ENCODE measurements around the gene PHLDB3. TPM values are rescaled to one million over a fixed set of nuclear protein-coding genes. Genes with fewer than 3 reads are reported as not detected.

Gene PHLDB3
- polyA plus RNA-seq, 3 donors from 2014 or later: 0.51 to 3.2 (median 1.3) TPM

DNA sequence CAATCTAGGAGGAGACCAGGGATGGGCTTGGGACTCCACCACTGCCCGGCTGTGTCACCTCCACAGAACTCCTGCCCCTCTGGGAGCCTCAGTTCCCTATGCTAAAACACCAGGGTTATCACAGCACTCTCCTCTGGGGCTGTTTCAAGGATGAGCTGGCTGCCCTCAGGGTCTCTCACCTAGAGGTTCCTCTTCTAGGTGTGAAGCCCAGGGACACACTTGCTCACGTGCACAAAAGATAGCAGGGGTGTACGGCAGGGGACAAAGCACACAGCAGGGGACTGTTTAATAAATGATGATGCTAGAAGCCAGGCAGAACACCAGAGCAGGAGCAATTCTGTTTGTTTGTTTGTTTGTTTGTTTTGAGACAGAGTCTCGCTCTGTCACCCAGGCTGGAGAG lies 22.4 kb downstream of the PHLDB3 start:
- Mint-ChIP-seq H3K9me3 (no peaks in the 10 kb centered on the region), H3K27me3 (ENCODE audit: low read depth in 3 of 3) (peaks cover 0 to 1% (median 0%) of the 10 kb centered on the region in 3 donors), H3K27ac (no peak overlapping the region), H3K36me3 (peaks cover 0 to 8% (median 7%) of the 10 kb centered on the region in 3 donors), H3K4me1 (no peaks in the 10 kb centered on the region), H3K4me3 (no peak overlapping the region)
- no peak for DNase-seq

DNA sequence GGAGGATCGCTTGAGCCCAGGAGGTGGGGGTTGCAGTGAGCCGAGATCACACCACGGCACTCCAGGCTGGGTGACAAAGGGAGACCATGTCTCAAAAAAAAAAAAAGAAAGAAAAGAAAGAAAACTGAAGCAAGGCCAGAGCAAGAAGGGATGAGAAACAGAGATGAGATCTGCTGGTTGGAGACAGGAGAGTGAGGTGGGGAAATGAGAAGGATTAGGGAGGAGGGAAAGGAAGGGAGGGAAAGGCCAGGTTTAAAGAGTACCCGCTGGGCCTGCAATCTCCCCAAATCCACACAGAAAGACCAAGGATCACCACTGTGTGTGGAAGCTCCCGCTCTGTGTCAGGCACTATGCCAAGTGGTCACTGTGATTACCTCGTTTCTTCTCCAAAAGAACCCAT lies 22.8 kb downstream of the PHLDB3 start:
- Mint-ChIP-seq H3K9me3 (no peaks in the 10 kb centered on the region), H3K36me3 (peaks cover 0 to 8% (median 7%) of the 10 kb centered on the region in 3 donors), H3K27ac (peak overlapping the region in 3 of 6 donors; percentile 31 to 78 (median 40)), H3K4me3 (no peak overlapping the region), H3K4me1 (no peaks in the 10 kb centered on the region), H3K27me3 (ENCODE audit: low read depth in 3 of 3) (peaks cover 0 to 1% (median 0%) of the 10 kb centered on the region in 3 donors)
- DNase-seq: no peak

DNA sequence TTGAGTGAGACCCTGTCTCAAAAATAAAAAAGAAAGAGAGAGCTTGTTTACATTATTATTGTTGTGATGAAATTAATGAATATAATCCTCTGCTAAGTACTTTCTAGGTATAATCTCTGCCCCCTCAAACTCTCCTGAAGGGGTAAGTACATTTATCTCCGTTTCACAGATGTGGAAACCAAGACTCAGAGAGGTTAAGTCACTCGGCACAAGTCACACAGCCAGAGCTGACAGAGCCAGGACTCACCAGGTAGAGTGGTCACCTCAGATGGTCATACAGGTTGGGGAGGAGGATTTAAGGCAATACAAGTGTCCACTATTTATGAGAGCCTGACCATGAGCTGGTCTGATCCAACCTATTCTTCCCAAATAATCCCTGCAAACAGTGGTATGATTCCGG lies 24.0 kb downstream of the PHLDB3 start:
- Mint-ChIP-seq H3K27me3 (ENCODE audit: low read depth in 3 of 3) (peaks cover under 1 to 4% (median 2%) of the 10 kb centered on the region in 3 donors), H3K36me3 (peaks cover under 1 to 8% (median 8%) of the 10 kb centered on the region in 3 donors), H3K4me1 (peaks cover 3 to 7% of the 10 kb centered on the region in 2 donors), H3K9me3 (no peaks in the 10 kb centered on the region), H3K4me3 (no peak overlapping the region), H3K27ac (peak overlapping the region in 2 of 6 donors; percentile 21 to 37)
- no peak for DNase-seq

DNA sequence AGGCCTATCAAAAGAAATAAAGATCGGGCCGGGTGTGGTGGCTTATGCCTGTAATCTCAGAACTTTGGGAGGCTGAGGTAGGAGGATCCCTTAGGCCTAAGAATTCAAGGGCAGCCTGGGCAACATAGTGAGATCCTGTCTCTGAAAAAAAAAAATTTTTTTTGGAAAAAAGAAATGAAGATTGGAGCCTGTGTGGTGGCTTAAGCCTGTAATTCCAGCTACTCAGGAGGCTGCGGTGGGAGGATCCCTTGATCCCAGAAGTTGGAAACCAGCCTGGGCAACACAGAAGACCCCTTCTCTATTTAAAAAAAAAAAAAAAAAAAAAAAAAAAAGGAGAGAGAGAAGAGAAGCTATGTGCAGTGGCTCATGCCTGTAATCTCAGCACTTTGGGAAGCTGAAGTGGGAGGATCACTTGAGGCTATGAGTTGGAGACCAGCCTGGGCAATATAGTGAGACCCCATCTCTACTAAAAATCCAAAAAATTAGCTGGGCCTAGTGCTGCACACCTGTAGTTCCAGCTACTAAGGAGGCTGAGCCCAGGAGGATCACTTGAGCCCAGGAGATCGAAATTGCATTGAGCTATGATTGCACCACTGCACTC lies 24.5 kb downstream of the PHLDB3 start:
- no peak for DNase-seq
- peaks cover 3 to 10% (median 8%) of the 10 kb centered on the region in 3 donors for H3K36me3 Mint-ChIP-seq
- peak overlapping the region in 1 of 6 donors; percentile 37 for H3K27ac Mint-ChIP-seq
- H3K4me3 Mint-ChIP-seq: no peak overlapping the region
- peaks cover 7 to 12% of the 10 kb centered on the region in 2 donors for H3K4me1 Mint-ChIP-seq
- peaks cover 4 to 7% (median 6%) of the 10 kb centered on the region in 3 donors for H3K27me3 Mint-ChIP-seq (ENCODE audit: low read depth in 3 of 3)
- H3K9me3 Mint-ChIP-seq: no peaks in the 10 kb centered on the region

DNA sequence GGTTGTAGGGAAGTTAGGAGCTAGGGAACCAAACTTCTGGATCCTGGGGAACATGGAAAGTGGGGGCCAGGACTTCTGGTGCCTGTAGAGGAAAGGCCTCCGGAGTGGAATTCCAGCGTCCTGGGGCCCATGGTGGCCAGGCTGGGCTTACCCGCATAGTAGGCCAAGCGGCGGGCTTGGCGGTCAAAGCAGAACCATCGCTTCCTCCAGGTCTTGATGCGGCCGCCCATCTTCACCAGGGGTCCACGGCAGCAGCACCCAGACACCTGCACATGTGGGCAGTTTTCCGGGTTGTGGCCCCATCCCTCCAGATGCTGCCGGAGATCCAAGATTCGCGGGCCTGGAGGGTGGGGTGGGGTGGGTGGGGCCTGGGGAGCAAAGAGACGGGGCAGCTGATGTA lies 25.3 kb downstream of the PHLDB3 start:
- no peak for DNase-seq
- Mint-ChIP-seq H3K9me3 (no peaks in the 10 kb centered on the region), H3K4me1 (peaks cover 9 to 14% of the 10 kb centered on the region in 2 donors), H3K4me3 (no peak overlapping the region), H3K36me3 (peaks cover 3 to 10% (median 8%) of the 10 kb centered on the region in 3 donors), H3K27ac (no peak overlapping the region), H3K27me3 (ENCODE audit: low read depth in 3 of 3) (peaks cover 4 to 8% (median 7%) of the 10 kb centered on the region in 3 donors)

DNA sequence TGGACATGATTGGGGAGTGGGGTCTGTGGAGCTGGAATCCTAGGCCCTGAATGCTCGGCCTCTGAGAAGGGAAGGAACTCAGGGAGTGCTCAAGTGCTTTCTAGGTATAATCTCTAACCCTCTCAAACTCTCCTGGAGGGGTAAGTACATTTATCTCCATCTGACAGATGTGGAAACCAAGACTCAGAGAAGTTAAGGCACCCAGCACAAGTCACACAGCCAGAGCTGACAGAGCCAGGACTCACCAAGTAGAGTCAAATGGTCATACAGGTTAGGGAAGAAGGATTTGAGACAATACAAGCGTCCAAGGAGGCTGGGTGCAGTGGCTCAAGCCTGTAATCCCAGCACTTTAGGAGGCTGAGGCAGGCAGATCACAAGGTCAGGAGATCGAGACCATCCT lies 26.2 kb downstream of the PHLDB3 start:
- Mint-ChIP-seq H3K4me1 (peaks cover 9 to 14% of the 10 kb centered on the region in 2 donors), H3K9me3 (no peaks in the 10 kb centered on the region), H3K4me3 (no peak overlapping the region), H3K27ac (peak overlapping the region in 4 of 6 donors; percentile 46 to 86 (median 76)), H3K36me3 (peaks cover 3 to 10% (median 8%) of the 10 kb centered on the region in 3 donors), H3K27me3 (ENCODE audit: low read depth in 3 of 3) (peaks cover 5 to 9% (median 8%) of the 10 kb centered on the region in 3 donors)
- no peak for DNase-seq

DNA sequence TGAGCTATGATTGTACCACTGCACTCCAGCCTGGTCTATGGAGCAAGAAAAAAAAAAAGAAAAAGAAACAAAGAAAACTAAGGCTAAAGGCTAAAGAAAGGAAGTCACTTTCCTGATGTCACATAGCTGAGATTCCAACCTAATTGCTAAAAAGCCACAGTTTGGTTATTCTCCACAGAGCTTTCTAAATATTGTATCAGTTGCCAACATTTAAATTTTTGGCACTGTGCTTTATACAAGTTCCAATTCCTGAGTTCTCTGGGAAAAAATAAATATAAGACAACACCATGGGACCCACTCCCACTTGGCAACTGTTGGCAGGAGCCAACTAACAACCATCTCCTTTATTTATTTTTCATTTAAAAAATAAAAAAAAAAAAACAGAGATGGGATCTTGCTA lies 27.9 kb downstream of the PHLDB3 start:
- Mint-ChIP-seq H3K27ac (peak overlapping the region in 5 of 6 donors; percentile 96 to 99 (median 96)), H3K9me3 (no peaks in the 10 kb centered on the region), H3K27me3 (ENCODE audit: low read depth in 3 of 3) (peaks cover 5 to 9% (median 8%) of the 10 kb centered on the region in 3 donors), H3K4me1 (peaks cover 9 to 14% of the 10 kb centered on the region in 2 donors), H3K4me3 (peak overlapping the region in 1 of 5 donors; percentile 36), H3K36me3 (peaks cover 3 to 10% (median 8%) of the 10 kb centered on the region in 3 donors)
- DNase-seq: no peak

DNA sequence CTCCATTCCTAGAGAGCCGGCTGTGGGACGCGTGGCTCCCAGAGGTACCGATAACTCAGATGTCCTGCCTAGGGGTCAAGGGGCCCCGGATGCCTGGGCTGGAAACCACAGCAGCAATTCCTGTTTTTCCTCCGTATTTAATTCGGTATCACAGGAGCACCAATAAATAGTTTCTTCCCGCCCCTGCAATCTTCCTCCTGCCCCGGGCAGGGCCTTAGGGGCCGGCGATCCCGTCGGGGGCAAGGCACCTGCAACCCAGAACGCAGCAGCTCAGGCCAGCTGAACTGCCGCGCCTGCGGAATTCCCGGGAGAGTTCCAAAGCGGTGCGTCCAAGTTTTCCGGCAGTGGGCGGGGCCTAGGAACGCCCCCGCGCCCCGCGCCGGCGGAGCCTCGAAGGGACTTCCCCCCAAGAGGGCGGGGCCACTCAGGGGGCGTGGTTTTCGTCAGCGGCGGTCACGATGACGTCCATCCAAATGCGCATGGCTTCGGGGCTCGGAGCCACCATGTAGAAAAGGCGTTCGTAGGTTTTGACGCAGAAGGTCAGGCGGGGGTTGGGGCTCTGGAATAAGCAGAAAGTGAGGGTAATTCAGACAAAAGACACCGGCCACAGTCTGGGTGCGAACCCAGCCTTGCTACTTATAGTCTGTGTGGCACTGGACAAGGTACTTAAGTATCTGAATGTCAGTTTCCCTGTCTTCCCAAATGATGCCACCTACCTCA lies 29.4 kb downstream of the PHLDB3 start:
- Mint-ChIP-seq H3K36me3 (peaks cover 3 to 10% (median 4%) of the 10 kb centered on the region in 3 donors), H3K27ac (peak overlapping the region; percentile 81 to 99 (median 96)), H3K27me3 (ENCODE audit: low read depth in 3 of 3) (peaks cover 7 to 9% (median 8%) of the 10 kb centered on the region in 3 donors), H3K4me1 (peaks cover 9 to 14% of the 10 kb centered on the region in 2 donors), H3K4me3 (peak overlapping the region; percentile 67 to 94 (median 88)), H3K9me3 (no peaks in the 10 kb centered on the region)
- DNase-seq: peak; percentile 93 to 95 (median 95)

DNA sequence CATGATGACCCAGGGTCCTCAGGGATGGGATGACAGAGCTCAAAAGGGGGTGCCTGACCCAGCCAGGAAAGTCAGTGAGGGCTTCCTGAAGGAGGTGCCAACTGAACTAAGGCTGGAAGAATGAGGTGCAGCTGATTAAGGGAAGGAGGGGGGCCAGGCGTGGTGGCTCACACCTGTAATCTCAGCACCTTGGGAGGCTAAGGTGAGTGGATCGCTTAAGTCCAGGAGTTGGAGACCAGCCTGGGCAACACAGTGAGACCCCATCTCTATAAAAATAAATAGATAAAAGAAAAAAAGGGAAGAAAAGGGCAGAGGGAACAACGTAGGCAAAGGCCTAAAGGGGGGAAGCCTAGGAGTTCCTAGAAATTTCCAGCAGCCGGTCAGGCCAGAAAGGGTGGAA lies 30.1 kb downstream of the PHLDB3 start:
- H3K4me3 Mint-ChIP-seq: peak overlapping the region; percentile 51 to 94 (median 78)
- H3K9me3 Mint-ChIP-seq: no peaks in the 10 kb centered on the region
- H3K27me3 Mint-ChIP-seq (ENCODE audit: low read depth in 3 of 3): peaks cover 7 to 9% (median 8%) of the 10 kb centered on the region in 3 donors
- H3K4me1 Mint-ChIP-seq: peaks cover 9 to 14% of the 10 kb centered on the region in 2 donors
- peaks cover 3 to 10% (median 4%) of the 10 kb centered on the region in 3 donors for H3K36me3 Mint-ChIP-seq
- peak overlapping the region; percentile 81 to 99 (median 96) for H3K27ac Mint-ChIP-seq
- DNase-seq: no peak

DNA sequence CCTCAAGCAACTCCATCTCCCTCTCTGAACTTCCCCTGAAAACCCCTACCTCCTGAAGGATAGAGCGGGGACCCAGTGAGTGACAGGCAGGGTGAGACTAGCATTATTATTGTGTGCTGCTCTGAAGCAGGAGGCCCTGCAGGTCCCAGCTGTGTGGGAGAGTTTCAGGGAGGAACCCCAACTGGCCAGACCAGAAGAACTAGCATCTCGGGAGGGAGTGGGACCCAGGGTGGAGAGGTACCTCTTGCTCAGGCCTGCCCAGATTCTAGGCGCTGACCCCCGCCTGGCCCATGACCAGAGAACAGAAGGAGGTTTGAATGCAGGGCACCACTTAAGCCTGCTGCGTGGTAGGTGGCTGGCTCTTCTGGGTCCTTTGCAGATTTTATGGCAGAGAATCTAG lies 33.5 kb downstream of the PHLDB3 start:
- Mint-ChIP-seq H3K27ac (no peak overlapping the region), H3K36me3 (peaks cover 0 to 3% (median 3%) of the 10 kb centered on the region in 3 donors), H3K4me3 (no peak overlapping the region), H3K4me1 (peaks cover 14 to 18% of the 10 kb centered on the region in 2 donors), H3K27me3 (ENCODE audit: low read depth in 3 of 3) (peaks cover 6 to 9% (median 7%) of the 10 kb centered on the region in 3 donors), H3K9me3 (no peaks in the 10 kb centered on the region)
- DNase-seq: no peak

DNA sequence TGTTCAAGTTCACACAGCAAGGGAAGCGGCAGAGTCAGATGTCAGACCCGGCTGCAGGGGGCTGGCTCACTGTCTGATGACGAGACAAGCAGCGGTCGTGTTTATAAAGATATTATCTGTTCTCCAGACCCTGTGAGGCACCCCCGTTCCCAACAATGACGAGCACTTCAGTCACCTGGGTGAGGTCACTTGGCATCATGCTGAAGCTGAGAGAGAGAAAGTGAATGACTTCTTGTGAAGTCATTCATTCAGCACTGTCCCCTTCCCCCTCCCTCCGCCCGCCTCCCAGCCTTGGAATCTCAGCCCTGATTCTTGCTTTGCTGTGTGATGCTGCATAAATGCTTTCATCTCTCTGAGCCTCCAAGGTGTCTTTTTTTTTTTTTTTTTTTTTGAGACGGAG lies 34.3 kb downstream of the PHLDB3 start:
- H3K4me1 Mint-ChIP-seq: peaks cover 9 to 10% of the 10 kb centered on the region in 2 donors
- no peak for DNase-seq
- no peaks in the 10 kb centered on the region for H3K36me3 Mint-ChIP-seq
- peak overlapping the region in 3 of 6 donors; percentile 61 to 82 (median 66) for H3K27ac Mint-ChIP-seq
- no peak overlapping the region for H3K4me3 Mint-ChIP-seq
- no peaks in the 10 kb centered on the region for H3K9me3 Mint-ChIP-seq
- peaks cover 3 to 8% (median 3%) of the 10 kb centered on the region in 3 donors for H3K27me3 Mint-ChIP-seq (ENCODE audit: low read depth in 3 of 3)

DNA sequence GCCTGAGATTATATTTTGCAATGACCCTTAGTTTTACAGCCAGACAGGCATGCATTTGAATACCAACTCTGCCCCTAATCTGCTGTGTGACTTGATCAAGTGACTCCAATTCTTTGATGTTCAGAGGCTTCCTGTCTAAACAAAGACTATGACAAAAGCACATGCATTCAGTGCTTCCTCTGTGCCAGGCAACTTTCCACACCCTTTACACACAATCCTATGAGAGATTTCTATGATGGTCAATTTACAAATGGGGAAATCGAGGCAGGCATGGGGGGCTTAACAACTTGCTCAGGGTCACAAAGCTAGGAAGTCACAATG lies 35.4 kb downstream of the PHLDB3 start:
- no peak for DNase-seq
- peak overlapping the region in 1 of 6 donors; percentile 34 for H3K27ac Mint-ChIP-seq

DNA sequence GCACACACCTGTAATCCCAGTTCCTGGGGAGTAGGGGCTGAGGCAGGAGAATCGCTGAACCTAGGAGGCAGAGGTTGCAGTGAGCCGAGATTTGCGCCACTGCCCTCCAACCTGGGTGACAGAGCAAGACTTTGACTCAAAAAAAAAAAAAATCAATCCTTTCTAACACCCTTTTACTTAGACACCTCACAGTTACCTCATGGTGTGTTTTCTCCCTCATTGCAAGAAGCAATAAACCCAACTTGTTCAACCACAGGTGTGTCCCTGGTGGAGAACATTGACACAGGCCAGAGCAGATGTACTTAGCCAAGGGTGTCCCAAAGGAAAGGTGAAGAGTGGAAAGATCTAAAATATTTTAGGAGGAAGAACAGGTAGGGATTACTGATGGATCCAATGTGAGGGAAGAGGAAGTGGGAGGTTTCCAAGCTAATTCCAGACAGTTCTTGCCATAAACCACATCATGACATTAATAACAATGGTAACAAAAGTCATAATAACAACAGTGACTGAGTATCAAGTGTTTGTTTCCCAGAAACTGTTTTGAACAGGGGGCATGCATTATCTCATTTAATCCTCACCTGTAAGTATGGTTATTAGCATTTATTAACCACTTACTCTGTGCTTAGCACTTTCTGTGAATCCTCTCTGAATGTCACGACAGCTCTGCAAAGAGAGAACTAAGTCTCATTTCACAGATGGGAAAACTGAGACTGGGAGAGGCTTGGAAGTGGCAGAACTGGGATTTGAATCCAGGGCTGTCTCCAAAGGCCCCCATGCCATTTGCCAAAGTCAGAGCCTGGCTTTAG lies 36.0 kb downstream of the PHLDB3 start:
- Mint-ChIP-seq H3K27me3 (ENCODE audit: low read depth in 3 of 3) (peaks cover 4 to 8% (median 6%) of the 10 kb centered on the region in 3 donors), H3K4me3 (no peak overlapping the region), H3K9me3 (no peaks in the 10 kb centered on the region), H3K4me1 (peaks cover 16 to 17% of the 10 kb centered on the region in 2 donors), H3K27ac (peak overlapping the region in 2 of 6 donors; percentile 18 to 68), H3K36me3 (no peaks in the 10 kb centered on the region)
- no peak for DNase-seq

More for the DNA sequence above, 35.4 kb downstream of the PHLDB3 start:
- Mint-ChIP-seq H3K4me1 (peaks cover 12% of the 10 kb centered on the region in 2 donors), H3K36me3 (no peaks in the 10 kb centered on the region), H3K27me3 (ENCODE audit: low read depth in 3 of 3) (peaks cover 2 to 7% (median 4%) of the 10 kb centered on the region in 3 donors), H3K4me3 (no peak overlapping the region), H3K9me3 (no peaks in the 10 kb centered on the region)

Measured in immature natural killer cell (primary cell).